H1 (cell line): ENCODE data around the gene SOX13. TPM values are rescaled to one million over a fixed set of nuclear protein-coding genes. Genes with fewer than 3 reads are reported as not detected.
A peak's percentile ranks its signal among the peaks of the same experiment; 100 is the strongest.

ENCODE experiments used
- CTCF ChIA-PET: fragments of 300-600 bp; sonication (Branson Sonifier 250); formaldehyde crosslinking; loops from one replicate; lab custom pipeline; 2021; ENCODE audit not compliant: partially characterized antibody; lab: Charles Lee
- POLR2A ChIA-PET: fragments of 300-600 bp; sonication (Branson Sonifier 250); formaldehyde crosslinking; loops from one replicate; lab custom pipeline; 2021; ENCODE audit warnings: inconsistent platforms; ENCODE audit not compliant: partially characterized antibody; lab: Charles Lee
- DNase-seq, 2 experiments: peaks; one replicate each; pipeline versions ENCODE4 v3.0.0 to v3.0.0-alpha.2; 2010 to 2022; ENCODE audit warnings: low spot score in 2 of 2, low read depth in 1 of 2, mixed read lengths in 1 of 2
- FAIRE-seq: peaks from 2 replicates; lab custom pipeline; 2011; peaks lifted over from hg19 to GRCh38; lab: Jason Lieb, UNC
- H2AFZ ChIP-seq: 2 replicates; pipeline ENCODE4 v1.8.1; 2012; ENCODE audit warnings: low read length, inconsistent platforms
- H2AK5ac ChIP-seq: 2 replicates; pipeline ENCODE4 v1.6.1; 2013; ENCODE audit warnings: low read depth, low read length
- H2BK120ac ChIP-seq: replicated peaks from 2 replicates; pipeline ENCODE3; 2013; ENCODE audit warnings: low read depth, low read length, inconsistent platforms
- H2BK12ac ChIP-seq: 2 replicates; pipeline ENCODE4 v1.6.1; 2013; ENCODE audit warnings: low read depth, low read length
- H2BK15ac ChIP-seq: 2 replicates; pipeline ENCODE4 v1.6.1; 2013; ENCODE audit warnings: low read length
- H2BK20ac ChIP-seq: 2 replicates; pipeline ENCODE4 v1.6.1; 2013; ENCODE audit warnings: low read length
- H2BK5ac ChIP-seq: 2 replicates; pipeline ENCODE4 v1.6.1; 2013; ENCODE audit warnings: low read depth, low read length
- H3K14ac ChIP-seq: 2 replicates; pipeline ENCODE4 v1.6.1; 2013; ENCODE audit warnings: inconsistent platforms; ENCODE audit not compliant: insufficient read length
- H3K18ac ChIP-seq: 2 replicates; pipeline ENCODE4 v1.6.1; 2013; ENCODE audit warnings: low read length; ENCODE audit errors: extremely low read depth
- H3K23ac ChIP-seq: 2 replicates; pipeline ENCODE4 v1.6.1; 2013; ENCODE audit warnings: inconsistent platforms; ENCODE audit not compliant: insufficient read length
- H3K23me2 ChIP-seq: 2 replicates; pipeline ENCODE4 v1.6.1; 2013; ENCODE audit warnings: low read depth, low read length
- H3K27ac ChIP-seq: 2 replicates; pipeline ENCODE4 v1.6.1; 2011; ENCODE audit warnings: low read depth, low read length, inconsistent platforms
- H3K27me3 ChIP-seq, 4 experiments: replicated peaks in 1 of 4; 1 replicate in 1 of 4; 2 replicates in 3 of 4; pipeline versions ENCODE4 v1.6.1 to v1.8.1; 2011 to 2013; ENCODE audit warnings: low read length in 3 of 4, mild to moderate bottlenecking in 3 of 4, inconsistent platforms in 2 of 4, mixed read lengths in 2 of 4, moderate library complexity in 1 of 4; ENCODE audit not compliant: control insufficient read depth in 3 of 4, insufficient read depth in 3 of 4; ENCODE audit errors: extremely low read depth in 1 of 4
- H3K36me3 ChIP-seq, 4 experiments: 2 replicates each; pipeline versions ENCODE4 v1.6.1 to v1.8.1; 2011 to 2013; ENCODE audit warnings: mild to moderate bottlenecking in 4 of 4, low read length in 3 of 4, moderate library complexity in 2 of 4, control low read depth in 1 of 4, inconsistent platforms in 1 of 4; ENCODE audit not compliant: insufficient read depth in 4 of 4, control insufficient read depth in 2 of 4
- H3K4ac ChIP-seq: replicated peaks from 2 replicates; pipeline ENCODE3; 2013; ENCODE audit warnings: low read length, low read depth, mixed read lengths, inconsistent platforms; ENCODE audit not compliant: insufficient read length
- H3K4me1 ChIP-seq, 4 experiments: replicated peaks in 1 of 4; 1 replicate in 1 of 4; 2 replicates in 3 of 4; pipeline versions ENCODE4 v1.6.1 to v1.8.1; 2011 to 2013; ENCODE audit warnings: low read length in 3 of 4, inconsistent platforms in 2 of 4, mixed read lengths in 1 of 4; ENCODE audit not compliant: insufficient read depth in 4 of 4, control insufficient read depth in 3 of 4
- H3K4me2 ChIP-seq, 2 experiments: 2 replicates each; pipeline versions ENCODE4 v1.6.1 to v1.8.1; 2011 to 2013; ENCODE audit warnings: low read depth in 2 of 2, low read length in 2 of 2, control low read depth in 1 of 2, inconsistent platforms in 1 of 2, mild to moderate bottlenecking in 1 of 2; ENCODE audit not compliant: insufficient read depth in 1 of 2
- H3K4me3 ChIP-seq, 4 experiments: fragments of 200-600, 300-600 bp in 1 of 4; sonication (generic), shearing (Covaris generic), sonication (Bioruptor Twin) in 1 of 4; 2 replicates each; pipeline versions ENCODE4 v1.5.1 to v1.8.1; 2011 to 2016; ENCODE audit warnings: low read length in 4 of 4, low read depth in 3 of 4, control low read depth in 2 of 4, inconsistent platforms in 2 of 4, mild to moderate bottlenecking in 2 of 4, mixed read lengths in 1 of 4, moderate library complexity in 1 of 4; ENCODE audit not compliant: insufficient read depth in 2 of 4; ENCODE audit errors: extremely low read depth in 1 of 4
- H3K56ac ChIP-seq: replicated peaks from 2 replicates; pipeline ENCODE3; 2013; ENCODE audit warnings: low read depth, mild to moderate bottlenecking, mixed read lengths, low read length, inconsistent platforms; ENCODE audit not compliant: insufficient read length
- H3K79me1 ChIP-seq: 2 replicates; pipeline ENCODE4 v1.6.1; 2013; ENCODE audit warnings: low read depth, low read length, control low read depth
- H3K79me2 ChIP-seq, 2 experiments: 2 replicates each; pipeline versions ENCODE4 v1.6.1 to v1.8.1; 2012 to 2013; ENCODE audit warnings: low read length in 2 of 2, mild to moderate bottlenecking in 2 of 2, inconsistent platforms in 1 of 2; ENCODE audit not compliant: insufficient read depth in 2 of 2, control insufficient read depth in 1 of 2
- H3K9ac ChIP-seq, 4 experiments: replicated peaks in 1 of 4; 1 replicate in 1 of 4; 2 replicates in 3 of 4; pipeline versions ENCODE4 v1.6.1 to v1.8.1; 2011 to 2013; ENCODE audit warnings: low read depth in 3 of 4, low read length in 3 of 4, control low read depth in 2 of 4, mild to moderate bottlenecking in 2 of 4, moderate library complexity in 2 of 4, inconsistent platforms in 1 of 4; ENCODE audit errors: extremely low read depth in 1 of 4
- H3K9me3 ChIP-seq, 2 experiments: 2 replicates each; pipeline versions ENCODE4 v1.6.1 to v1.8.1; 2012 to 2013; ENCODE audit warnings: mild to moderate bottlenecking in 2 of 2, moderate library complexity in 2 of 2, control low read depth in 1 of 2, inconsistent platforms in 1 of 2, low read depth in 1 of 2, low read length in 1 of 2, mixed read lengths in 1 of 2; ENCODE audit not compliant: insufficient read depth in 2 of 2
- H4K20me1 ChIP-seq, 2 experiments: replicated peaks in 1 of 2; 2 replicates each; pipeline versions ENCODE3 to v1.8.1; 2011 to 2013; ENCODE audit warnings: inconsistent platforms in 2 of 2, low read length in 2 of 2, mild to moderate bottlenecking in 1 of 2; ENCODE audit not compliant: insufficient read depth in 2 of 2, control insufficient read depth in 1 of 2
- H4K5ac ChIP-seq: 2 replicates; pipeline ENCODE4 v1.6.1; 2013; ENCODE audit warnings: low read length, low read depth, mixed read lengths, inconsistent platforms; ENCODE audit not compliant: insufficient read length
- H4K8ac ChIP-seq: 2 replicates; pipeline ENCODE4 v1.8.0; 2013; ENCODE audit warnings: mild to moderate bottlenecking, moderate library complexity, low read length, inconsistent platforms; ENCODE audit not compliant: insufficient read depth; ENCODE audit errors: extremely low read depth
- H4K91ac ChIP-seq: replicated peaks from 2 replicates; pipeline ENCODE3; 2013; ENCODE audit warnings: low read length, mixed read lengths, inconsistent platforms; ENCODE audit not compliant: insufficient read length
- CTBP2 ChIP-seq: IDR thresholded peaks from 2 replicates; pipeline ENCODE4 v1.7.0; 2011; ENCODE audit warnings: borderline replicate concordance, mild to moderate bottlenecking, moderate library complexity, mixed read lengths, low read length; ENCODE audit not compliant: insufficient read depth, insufficient read length
- EP300 ChIP-seq, 2 experiments: IDR thresholded peaks; 1 replicate in 1 of 2; 2 replicates in 1 of 2; pipeline ENCODE4 v1.6.1; 2011 to 2012; ENCODE audit warnings: low read depth in 2 of 2, low read length in 2 of 2, mild to moderate bottlenecking in 2 of 2, borderline replicate concordance in 1 of 2, inconsistent platforms in 1 of 2, moderate library complexity in 1 of 2
- WGBS, 2 experiments: shearing (Covaris generic) in 1 of 2; methylation state at CpG; one replicate each; pipeline versions ENCODE4 v1.1.6 to v1.1.7; 2013 to 2015; ENCODE audit warnings: low lambda C conversion rate in 2 of 2, mixed read lengths in 2 of 2, inconsistent platforms in 1 of 2, low coverage in 1 of 2, missing lambda C conversion rate in 1 of 2; ENCODE audit not compliant: insufficient replicate concordance in 2 of 2, insufficient coverage in 1 of 2, insufficient read length in 1 of 2; ENCODE audit errors: extremely low coverage in 1 of 2, missing lambda C conversion rate in 1 of 2; 5-methylcytosine and 5-hydroxymethylcytosine counted together
- polyA plus RNA-seq, 7 experiments: library from polyadenylated mRNA; depleted of rRNA in 3 of 7; stranded (reverse) in 5 of 7; unstranded in 2 of 7; fragments of >200 nt in 5 of 7; fragments of 200-250 nt in 2 of 7; gene quantifications; 1 replicate in 5 of 7; 2 replicates in 1 of 7; 4 replicates in 1 of 7; pipeline versions ENCODE4 v1.2.1 to v1.2.3, GENCODE V29; 2011 to 2013; ENCODE audit warnings: missing spikeins in 2 of 7, mixed read lengths in 2 of 7
- total RNA-seq: library from RNA; stranded (reverse); fragmentation: NEBNext Ultra II Directional; extraction: Animal tissue kit (Norgen Biotek cat#: 25700); gene quantifications from 2 replicates; pipeline ENCODE4 v1.2.1, GENCODE V29; 2021

Gene SOX13
- total and polyA plus RNA-seq, 2 of the 8 experiments (the other 6 are each of a cell fraction or from before 2014, with no cell fraction given) = 113 to 173 TPM

- Histone ChIP-seq H2BK120ac (no peak overlapping the region), H4K20me1 (peaks cover 13 to 24% of the 10 kb centered on the region in 2 experiments), H3K4me1 (peaks cover 0 to 18% (median 13%) of the 10 kb centered on the region in 4 experiments; a peak in 6 of 7 replicates), H3K18ac (peak overlapping the region; percentile 27; the same call in 1 of the 2 replicates), H3K4me2 (no peak overlapping the region), H3K56ac (no peak overlapping the region), H3K4me3 (no peak overlapping the region), H3K36me3 (peaks cover 14 to 49% (median 30%) of the 10 kb centered on the region in 4 experiments), H3K27me3 (no peaks in the 10 kb centered on the region; a peak in 1 of 7 replicates), H3K79me1 (peaks cover 23% of the 10 kb centered on the region), H4K8ac (no peak overlapping the region), H3K9ac (no peak overlapping the region), H3K79me2 (peaks cover 5 to 78% of the 10 kb centered on the region in 2 experiments; a peak in 3 of 4 replicates), H4K91ac (no peak overlapping the region), H2AK5ac (peak overlapping the region; percentile 13; the same call in 1 of the 2 replicates), H3K14ac (no peak overlapping the region), H3K9me3 (no peaks in the 10 kb centered on the region), H3K23me2 (no peaks in the 10 kb centered on the region), H4K5ac (no peak overlapping the region), H3K27ac (no peak overlapping the region), H2BK12ac (no peak overlapping the region), H3K4ac (no peak overlapping the region), H3K23ac (no peak overlapping the region), H2BK20ac (no peak overlapping the region), H2AFZ (no peak overlapping the region), H2BK15ac (0 out of 2 replicates have a peak overlapping the region, but pooled peaks have one; percentile 61), H2BK5ac (peak overlapping the region; percentile 35; the same call in 1 of the 2 replicates)
- CTCF ChIA-PET = interaction anchor here (1.3 to 7.6 kb wide), 5 partner anchors 12 to 244 kb away, joined by 3 to 105 read pairs (median 7); no protein-coding TSS in a partner anchor
- DNase-seq (no peak), FAIRE-seq (no peak)
- 96% methylated on average over 4 of the region's 4 CpGs; no CpG with 5 or more reads in 1 of the 2 experiments for WGBS, 2 experiments
- POLR2A ChIA-PET = interaction anchor here (0.7 to 1.8 kb wide), 2 partner anchors 20 to 36 kb away, joined by 3 to 5 read pairs; no protein-coding TSS in a partner anchor
- TF ChIP-seq EP300 (IDR thresholded peaks at IDR 0.05; ENCODE audit: borderline replicate concordance in 1 of 2, low read depth in 2 of 2, low read length in 2 of 2) (no peak), CTBP2 (no peak)
These were observed 41.7 kb downstream of the SOX13 start for GRCh38 chr1:204114606-204115005.
